HCT116 (cell line): ENCODE data around the gene CDC42BPA. TPM values are rescaled to one million over a fixed set of nuclear protein-coding genes. Genes with fewer than 3 reads are reported as not detected.

Source experiments
- ATAC-seq: fragments of 200-7000 bp; cut with Tn5 transposase; 2 replicates; pipeline ENCODE4 v1.9.1; 2020; ENCODE audit warnings: mild to moderate bottlenecking, moderate library complexity
- BruUV-seq: library from RNA; stranded (reverse); fragments of 400-500 nt; replicated peaks from 2 replicates; lab custom pipeline; 2021; lab: Mats Ljungman, UMichigan
- CTCF ChIA-PET: fragments of 300-600 bp; sonication (Branson Sonifier 250); formaldehyde crosslinking; loops from one replicate; lab custom pipeline; 2021; ENCODE audit warnings: antibody characterized with exemption; lab: Charles Lee
- POLR2A ChIA-PET: fragments of 300-600, 350-600 bp; sonication (Branson Sonifier 250); formaldehyde crosslinking; loops from one replicate; lab custom pipeline; 2021; ENCODE audit warnings: antibody characterized with exemption; lab: Charles Lee
- RAD21 ChIA-PET, 2 experiments: fragments of 300-600 bp; sonication (Branson Sonifier 250); formaldehyde crosslinking; loops; one replicate each; lab custom pipeline; 2023; ENCODE audit warnings: low total read pairs in 2 of 2; ENCODE audit not compliant: uncharacterized antibody in 2 of 2, unreplicated experiment in 2 of 2, low non-redundant PET in 1 of 2; lab: Charles Lee
- DNase-seq: peaks from one replicate; pipeline ENCODE4 v3.0.0-alpha.2; 2010; ENCODE audit warnings: low read depth, low spot score
- H2AFZ ChIP-seq: fragments of 200-600 bp; shearing (Covaris generic), sonication (generic); 2 replicates; pipeline ENCODE4 v1.6.1; 2017; ENCODE audit warnings: low read depth, mixed run types, mixed read lengths, antibody characterized with exemption, low read length; ENCODE audit not compliant: poor library complexity, severe bottlenecking
- H3K27ac ChIP-seq: 2 replicates; pipeline ENCODE4 v1.5.1; 2012; ENCODE audit warnings: low read depth, low read length
- H3K27me3 ChIP-seq: fragments of 200-600 bp; sonication (generic); 2 replicates; pipeline ENCODE4 v1.6.1; 2016; ENCODE audit warnings: mixed run types, low read length, mixed read lengths; ENCODE audit not compliant: insufficient read depth
- H3K36me3 ChIP-seq, 2 experiments: fragments of 200-500 bp in 1 of 2; fragments of 200-600 bp in 1 of 2; sonication (Bioruptor generic) in 1 of 2; sonication (generic) in 1 of 2; 2 replicates each; pipeline versions ENCODE4 v1.5.1 to v1.6.1; 2014 to 2016; ENCODE audit warnings: low read length in 2 of 2, inconsistent platforms in 1 of 2, mixed read lengths in 1 of 2, mixed run types in 1 of 2; ENCODE audit not compliant: insufficient read depth in 2 of 2, control insufficient read depth in 1 of 2
- H3K4me1 ChIP-seq, 2 experiments: fragments of 200-600 bp in 1 of 2; sonication (generic) in 1 of 2; 2 replicates each; pipeline versions ENCODE4 v1.5.1 to v1.6.1; 2012 to 2017; ENCODE audit warnings: low read length in 2 of 2, inconsistent platforms in 1 of 2, mild to moderate bottlenecking in 1 of 2, mixed read lengths in 1 of 2, mixed run types in 1 of 2, moderate library complexity in 1 of 2; ENCODE audit not compliant: insufficient read depth in 2 of 2, control insufficient read depth in 1 of 2
- H3K4me2 ChIP-seq: fragments of 200-600 bp; sonication (generic); 2 replicates; pipeline ENCODE4 v1.6.1; 2017; ENCODE audit warnings: mixed run types, low read length, mixed read lengths
- H3K4me3 ChIP-seq, 2 experiments: fragments of 200-600 bp in 1 of 2; sonication (generic) in 1 of 2; replicated peaks in 1 of 2; 2 replicates each; pipeline ENCODE4 v1.5.1; 2011 to 2016; ENCODE audit warnings: low read length in 2 of 2, control low read depth in 1 of 2, low read depth in 1 of 2, mild to moderate bottlenecking in 1 of 2, mixed read lengths in 1 of 2, mixed run types in 1 of 2
- H3K79me2 ChIP-seq: fragments of 200-600 bp; sonication (generic); 2 replicates; pipeline ENCODE4 v1.6.1; 2017; ENCODE audit warnings: mild to moderate bottlenecking, mixed run types, low read length, moderate library complexity, mixed read lengths; ENCODE audit not compliant: insufficient read depth
- H3K9ac ChIP-seq: fragments of 200-600 bp; sonication (generic); 2 replicates; pipeline ENCODE4 v1.6.1; 2016; ENCODE audit warnings: low read length, mixed read lengths
- H3K9me2 ChIP-seq: fragments of 200-600 bp; sonication (generic), shearing (Covaris generic); 2 replicates; pipeline ENCODE4 v1.6.1; 2017; ENCODE audit warnings: mixed run types, mild to moderate bottlenecking, moderate library complexity; ENCODE audit not compliant: insufficient read depth
- H3K9me3 ChIP-seq, 2 experiments: fragments of 200-500 bp in 1 of 2; fragments of 200-600 bp in 1 of 2; sonication (Bioruptor generic) in 1 of 2; sonication (generic) in 1 of 2; 2 replicates each; pipeline ENCODE4 v1.6.1; 2014 to 2017; ENCODE audit warnings: low read length in 2 of 2, mixed read lengths in 2 of 2, inconsistent platforms in 1 of 2, low read depth in 1 of 2, mild to moderate bottlenecking in 1 of 2, mixed run types in 1 of 2, moderate library complexity in 1 of 2; ENCODE audit not compliant: control insufficient read depth in 1 of 2, insufficient read depth in 1 of 2
- H4K20me1 ChIP-seq: fragments of 200-600 bp; sonication (generic), shearing (Covaris generic); 2 replicates; pipeline ENCODE4 v1.6.1; 2017; ENCODE audit warnings: mixed run types, mild to moderate bottlenecking, moderate library complexity; ENCODE audit not compliant: insufficient read depth
- ATF3 ChIP-seq: IDR thresholded peaks from 2 replicates; pipeline ENCODE4 v1.6.1; 2012
- CBX3 ChIP-seq: IDR thresholded peaks from 2 replicates; pipeline ENCODE4 v1.6.1; 2012; ENCODE audit warnings: low read depth
- CEBPB ChIP-seq: IDR thresholded peaks from 2 replicates; pipeline ENCODE4 v1.6.1; 2012; ENCODE audit warnings: low read depth
- EGR1 ChIP-seq: IDR thresholded peaks from 2 replicates; pipeline ENCODE4 v1.6.1; 2012; ENCODE audit warnings: low read depth
- EZH2 ChIP-seq: fragments of 200-600 bp; sonication (generic); IDR thresholded peaks from 2 replicates; pipeline ENCODE4 v1.6.1; 2017; ENCODE audit warnings: antibody characterized with exemption, mixed run types
- EZH2phosphoT487 ChIP-seq: fragments of 200-600 bp; IDR thresholded peaks from 2 replicates; pipeline ENCODE4 v1.6.1; 2018; ENCODE audit warnings: antibody characterized with exemption, borderline replicate concordance
- FOSL1 ChIP-seq: IDR thresholded peaks from 2 replicates; pipeline ENCODE4 v1.6.1; 2012; ENCODE audit warnings: low read depth
- POLR2A ChIP-seq: IDR thresholded peaks from 2 replicates; pipeline ENCODE4 v1.7.0; 2011; ENCODE audit warnings: borderline replicate concordance; ENCODE audit not compliant: insufficient read depth, insufficient read length; ENCODE audit errors: extremely low read depth
- POLR2AphosphoS5 ChIP-seq: IDR thresholded peaks from 2 replicates; pipeline ENCODE4 v1.6.1; 2011; ENCODE audit warnings: mild to moderate bottlenecking, low read depth, low read length, moderate library complexity
- RAD21 ChIP-seq: IDR thresholded peaks from 2 replicates; pipeline ENCODE4 v1.6.1; 2012; ENCODE audit warnings: low read depth, mild to moderate bottlenecking
- REST ChIP-seq: IDR thresholded peaks from 2 replicates; pipeline ENCODE4 v1.6.1; 2012; ENCODE audit warnings: low read depth
- SRF ChIP-seq: IDR thresholded peaks from 2 replicates; pipeline ENCODE4 v1.6.1; 2012; ENCODE audit warnings: low read depth
- YY1 ChIP-seq: IDR thresholded peaks from 2 replicates; pipeline ENCODE4 v1.6.1; 2011; ENCODE audit warnings: low read length, low read depth, moderate library complexity, mild to moderate bottlenecking; ENCODE audit not compliant: insufficient replicate concordance; ENCODE audit errors: extremely low read depth
- ZFX ChIP-seq: fragments of 450-650 bp; IDR thresholded peaks from 2 replicates; pipeline ENCODE4 v1.6.1; 2017
- intact Hi-C: fragments of 100-400 bp; cut with micrococcal nuclease; formaldehyde crosslinking; loops from 2 replicates; pipeline ENCODE4 v1.10.0; 2022
- total RNA-seq: library from RNA; stranded (reverse); gene quantifications from one replicate; pipeline ENCODE4 v1.2.1, GENCODE V29; 2021; ENCODE audit not compliant: unreplicated experiment
- TF ChIP-seq, protein P1 (sequence below): IDR thresholded peaks from 2 replicates; pipeline ENCODE4 v1.6.1; 2011; ENCODE audit warnings: mild to moderate bottlenecking, low read length, moderate library complexity; ENCODE audit not compliant: insufficient replicate concordance; ENCODE audit errors: extremely low read depth
- TF ChIP-seq, protein P2 (sequence below): IDR thresholded peaks from 2 replicates; pipeline ENCODE4 v1.6.1; 2012

CDC42BPA gene
- total RNA-seq, 1 experiment from 2014 or later, result 44.0 TPM

DNA sequence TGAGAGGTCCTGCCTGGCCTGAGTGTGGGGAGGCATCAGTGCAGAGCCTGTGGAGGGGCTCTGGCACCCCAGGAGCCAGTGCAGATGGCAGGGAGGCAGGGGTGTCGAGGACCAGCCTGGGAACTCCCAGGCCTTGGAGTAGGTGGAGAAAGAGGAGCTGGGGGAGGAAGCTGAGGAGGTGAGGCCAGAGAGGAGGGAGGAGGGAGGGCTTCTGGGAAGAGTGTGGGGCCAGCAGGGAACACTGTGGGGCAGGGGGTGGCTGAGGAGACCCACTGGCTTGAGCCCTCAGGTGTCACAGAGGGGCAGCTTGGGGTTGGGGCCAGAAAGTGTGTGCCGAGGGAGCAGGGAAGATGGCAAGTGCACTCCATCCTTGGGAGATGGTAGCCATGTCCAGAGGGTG, 374.4 kb downstream of the CDC42BPA start (continued):
- no peak for TF ChIP-seq ATF3
- no peak for TF ChIP-seq YY1
- TF ChIP-seq RAD21, result no peak
- no peak for TF ChIP-seq EZH2
- TF ChIP-seq FOSL1, result no peak
- TF ChIP-seq CEBPB, result no peak
- no peak for TF ChIP-seq REST

DNA sequence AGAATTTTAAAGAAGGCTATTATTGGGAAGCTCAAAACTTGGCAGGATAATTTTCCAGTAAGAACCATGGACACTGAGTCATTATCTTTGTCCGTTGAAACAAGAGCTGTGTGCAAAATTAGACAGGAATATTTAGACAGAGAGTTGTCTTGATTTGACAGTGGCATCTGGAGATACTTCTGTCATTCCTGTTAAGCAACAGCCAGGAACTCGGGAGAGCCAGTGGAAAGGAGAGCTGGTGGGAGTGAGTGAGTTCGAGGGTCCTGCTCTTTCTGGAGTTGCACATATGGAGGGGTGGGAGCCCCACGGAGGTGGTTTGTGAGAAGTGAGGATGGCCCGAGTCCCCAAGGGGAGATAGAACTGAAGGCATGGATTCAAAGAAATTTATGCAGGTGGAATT, 375.1 kb downstream of the CDC42BPA start:
- RAD21 ChIA-PET, result no interaction called here
- Histone ChIP-seq H3K27me3 (no peaks in the 10 kb centered on the region), H3K9me2 (no peaks in the 10 kb centered on the region), H2AFZ (no peak overlapping the region), H3K9ac (no peak overlapping the region), H3K27ac (no peak overlapping the region), H3K79me2 (peaks cover 20% of the 10 kb centered on the region; the same call in 1 of the 2 replicates), H3K9me3 (no peaks in the 10 kb centered on the region), H4K20me1 (no peaks in the 10 kb centered on the region), H3K36me3 (no peaks in the 10 kb centered on the region), H3K4me3 (no peak overlapping the region), H3K4me1 (peaks cover 5 to 34% of the 10 kb centered on the region in 2 experiments), H3K4me2 (no peak overlapping the region)
- CTCF ChIA-PET, result no interaction called here
- TF ChIP-seq, protein P1, sequence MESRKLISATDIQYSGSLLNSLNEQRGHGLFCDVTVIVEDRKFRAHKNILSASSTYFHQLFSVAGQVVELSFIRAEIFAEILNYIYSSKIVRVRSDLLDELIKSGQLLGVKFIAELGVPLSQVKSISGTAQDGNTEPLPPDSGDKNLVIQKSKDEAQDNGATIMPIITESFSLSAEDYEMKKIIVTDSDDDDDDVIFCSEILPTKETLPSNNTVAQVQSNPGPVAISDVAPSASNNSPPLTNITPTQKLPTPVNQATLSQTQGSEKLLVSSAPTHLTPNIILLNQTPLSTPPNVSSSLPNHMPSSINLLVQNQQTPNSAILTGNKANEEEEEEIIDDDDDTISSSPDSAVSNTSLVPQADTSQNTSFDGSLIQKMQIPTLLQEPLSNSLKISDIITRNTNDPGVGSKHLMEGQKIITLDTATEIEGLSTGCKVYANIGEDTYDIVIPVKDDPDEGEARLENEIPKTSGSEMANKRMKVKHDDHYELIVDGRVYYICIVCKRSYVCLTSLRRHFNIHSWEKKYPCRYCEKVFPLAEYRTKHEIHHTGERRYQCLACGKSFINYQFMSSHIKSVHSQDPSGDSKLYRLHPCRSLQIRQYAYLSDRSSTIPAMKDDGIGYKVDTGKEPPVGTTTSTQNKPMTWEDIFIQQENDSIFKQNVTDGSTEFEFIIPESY, result no peak
- no peak for TF ChIP-seq POLR2AphosphoS5
- TF ChIP-seq, protein P2, sequence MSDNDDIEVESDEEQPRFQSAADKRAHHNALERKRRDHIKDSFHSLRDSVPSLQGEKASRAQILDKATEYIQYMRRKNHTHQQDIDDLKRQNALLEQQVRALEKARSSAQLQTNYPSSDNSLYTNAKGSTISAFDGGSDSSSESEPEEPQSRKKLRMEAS, result no peak
- no peak for TF ChIP-seq EGR1
- TF ChIP-seq POLR2A, result no peak
- no peak for TF ChIP-seq CBX3
- TF ChIP-seq YY1, result no peak
- no peak for TF ChIP-seq EZH2phosphoT487
- no peak for TF ChIP-seq SRF
- no peak for TF ChIP-seq ZFX
- TF ChIP-seq RAD21, result no peak
- intact Hi-C loops, result no loop called here
- DNase-seq (no peak), ATAC-seq (no peak)
- POLR2A ChIA-PET, result no interaction called here
- no TSS peak for BruUV-seq
